Fibroblast of skin of left quadriceps (primary cell): ENCODE measurements around the gene ZFPM1.

Experiments used
- DNase-seq, 2 experiments: peaks; one replicate each; pipeline ENCODE4 v3.0.0-alpha.2; 2013; ENCODE audit warnings: low read depth in 2 of 2

The ZFPM1 gene

DNA sequence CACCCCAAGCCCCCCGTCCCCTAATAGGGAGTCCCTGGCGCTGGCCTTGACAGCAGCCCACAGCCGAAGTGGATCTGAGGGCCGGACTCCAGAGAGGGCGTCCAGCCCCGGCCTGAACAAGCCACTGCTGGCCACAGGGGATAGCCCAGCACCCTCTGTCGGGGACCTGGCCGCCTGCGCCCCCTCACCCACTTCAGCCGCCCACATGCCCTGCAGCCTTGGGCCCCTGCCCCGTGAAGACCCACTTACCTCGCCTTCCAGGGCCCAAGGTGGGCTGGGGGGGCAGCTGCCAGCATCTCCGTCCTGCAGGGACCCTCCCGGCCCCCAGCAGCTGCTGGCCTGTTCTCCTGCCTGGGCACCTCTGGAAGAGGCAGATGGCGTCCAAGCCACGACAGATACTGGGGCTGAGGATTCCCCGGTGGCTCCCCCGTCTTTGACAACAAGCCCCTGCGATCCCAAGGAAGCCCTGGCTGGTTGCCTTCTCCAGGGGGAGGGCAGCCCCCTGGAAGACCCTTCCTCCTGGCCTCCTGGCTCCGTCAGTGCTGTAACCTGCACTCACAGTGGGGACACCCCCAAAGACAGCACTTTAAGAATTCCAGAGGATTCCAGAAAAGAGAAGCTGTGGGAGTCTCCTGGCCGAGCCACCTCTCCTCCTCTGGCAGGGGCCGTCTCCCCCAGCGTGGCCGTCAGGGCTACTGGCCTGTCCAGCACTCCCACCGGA, 19.3 kb upstream of the ZFPM1 start:
- no peak for DNase-seq

DNA sequence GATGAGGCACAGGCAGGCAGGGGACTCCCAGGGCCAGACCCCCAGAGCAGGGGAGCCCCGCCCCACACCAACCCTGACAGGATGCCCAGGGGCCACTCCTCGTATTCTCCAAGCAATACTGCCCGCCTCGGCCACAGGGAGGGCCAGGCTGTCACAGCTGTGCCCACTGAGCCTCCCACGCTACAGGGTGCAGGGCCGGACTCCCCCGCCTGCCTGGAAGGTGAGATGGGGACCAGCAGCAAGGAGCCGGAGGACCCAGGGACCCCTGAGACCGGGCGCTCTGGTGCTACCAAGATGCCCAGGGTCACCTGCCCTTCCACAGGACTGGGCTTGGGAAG, 18.8 kb upstream of the ZFPM1 start:
- DNase-seq = no peak

DNA sequence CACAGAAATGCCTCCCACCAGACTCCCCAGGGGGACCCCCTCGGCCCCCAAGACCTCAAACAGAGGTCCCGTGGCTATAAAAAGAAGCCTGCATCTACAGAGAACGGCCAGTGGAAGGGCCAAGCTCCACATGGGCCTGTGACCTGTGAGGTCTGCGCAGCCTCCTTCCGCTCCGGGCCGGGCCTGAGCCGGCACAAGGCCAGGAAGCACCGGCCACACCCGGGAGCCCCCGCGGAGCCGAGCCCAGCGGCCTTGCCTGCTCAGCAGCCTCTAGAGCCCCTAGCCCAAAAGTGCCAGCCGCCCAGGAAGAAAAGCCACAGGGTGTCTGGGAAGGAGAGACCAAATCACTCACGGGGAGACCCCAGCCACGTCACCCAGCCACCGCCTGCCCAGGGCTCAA, 18.3 kb upstream of the ZFPM1 start:
- DNase-seq = no peak

DNA sequence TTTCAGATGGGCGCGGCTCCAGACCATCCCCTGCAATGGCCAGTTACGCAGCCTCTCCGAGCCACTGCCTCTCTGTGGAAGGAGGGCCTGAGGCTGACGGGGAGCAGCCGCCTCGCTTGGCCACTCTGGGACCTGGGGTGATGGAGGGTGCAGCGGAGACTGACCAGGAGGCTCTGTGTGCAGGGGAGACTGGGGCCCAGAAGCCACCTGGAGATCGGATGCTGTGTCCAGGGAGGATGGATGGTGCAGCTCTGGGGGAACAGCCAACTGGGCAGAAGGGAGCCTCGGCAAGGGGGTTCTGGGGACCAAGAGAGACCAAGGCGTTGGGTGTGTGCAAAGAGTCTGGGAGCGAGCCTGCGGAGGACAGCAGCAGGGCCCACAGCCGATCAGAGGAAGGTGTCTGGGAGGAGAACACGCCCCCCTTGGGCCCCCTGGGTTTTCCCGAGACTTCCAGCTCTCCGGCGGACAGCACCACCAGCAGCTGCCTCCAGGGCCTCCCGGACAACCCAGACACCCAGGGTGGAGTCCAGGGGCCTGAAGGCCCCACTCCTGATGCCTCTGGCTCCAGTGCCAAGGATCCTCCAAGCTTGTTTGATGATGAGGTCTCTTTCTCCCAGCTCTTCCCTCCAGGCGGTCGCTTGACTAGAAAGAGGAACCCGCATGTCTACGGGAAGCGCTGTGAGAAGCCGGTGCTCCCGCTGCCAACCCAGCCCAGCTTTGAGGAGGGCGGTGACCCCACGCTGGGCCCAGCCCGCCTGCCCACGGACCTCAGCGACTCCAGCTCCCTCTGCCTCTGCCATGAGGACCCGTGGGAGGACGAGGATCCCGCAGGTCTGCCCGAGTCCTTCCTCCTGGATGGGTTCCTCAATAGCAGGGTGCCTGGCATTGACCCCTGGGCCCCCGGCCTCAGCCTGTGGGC, 17.4 kb upstream of the ZFPM1 start:
- DNase-seq = no peak

DNA sequence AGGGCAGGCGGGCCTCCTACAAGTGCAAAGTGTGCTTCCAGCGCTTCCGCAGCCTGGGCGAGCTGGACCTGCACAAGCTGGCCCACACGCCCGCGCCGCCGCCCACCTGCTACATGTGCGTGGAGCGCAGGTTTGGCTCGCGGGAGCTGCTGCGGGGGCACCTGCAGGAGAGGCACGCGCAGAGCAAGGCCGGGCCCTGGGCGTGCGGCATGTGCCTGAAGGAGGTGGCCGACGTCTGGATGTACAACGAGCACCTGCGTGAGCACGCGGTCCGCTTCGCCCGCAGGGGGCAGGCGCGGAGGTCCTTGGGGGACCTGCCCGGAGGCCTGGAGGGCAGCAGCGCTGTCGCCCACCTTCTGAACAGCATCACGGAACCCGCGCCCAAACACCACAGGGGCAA, 16.3 kb upstream of the ZFPM1 start:
- DNase-seq = no peak

DNA sequence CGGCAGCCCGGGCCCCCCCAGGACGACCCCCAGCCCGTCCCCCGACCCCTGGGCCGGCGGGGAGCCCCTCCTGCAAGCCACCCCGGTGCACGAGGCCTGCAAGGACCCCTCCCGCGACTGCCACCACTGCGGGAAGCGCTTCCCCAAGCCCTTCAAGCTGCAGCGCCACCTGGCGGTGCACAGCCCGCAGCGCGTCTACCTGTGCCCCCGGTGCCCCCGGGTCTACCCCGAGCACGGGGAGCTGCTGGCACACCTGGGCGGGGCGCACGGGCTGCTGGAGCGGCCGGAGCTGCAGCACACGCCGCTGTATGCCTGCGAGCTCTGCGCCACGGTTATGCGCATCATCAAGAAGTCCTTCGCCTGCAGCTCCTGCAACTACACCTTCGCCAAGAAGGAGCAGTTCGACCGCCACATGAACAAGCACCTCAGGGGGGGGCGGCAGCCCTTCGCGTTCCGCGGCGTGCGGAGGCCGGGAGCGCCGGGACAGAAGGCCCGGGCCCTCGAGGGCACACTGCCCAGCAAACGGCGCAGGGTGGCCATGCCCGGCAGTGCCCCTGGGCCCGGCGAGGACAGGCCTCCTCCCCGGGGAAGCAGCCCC, 15.6 kb upstream of the ZFPM1 start:
- DNase-seq = no peak

DNA sequence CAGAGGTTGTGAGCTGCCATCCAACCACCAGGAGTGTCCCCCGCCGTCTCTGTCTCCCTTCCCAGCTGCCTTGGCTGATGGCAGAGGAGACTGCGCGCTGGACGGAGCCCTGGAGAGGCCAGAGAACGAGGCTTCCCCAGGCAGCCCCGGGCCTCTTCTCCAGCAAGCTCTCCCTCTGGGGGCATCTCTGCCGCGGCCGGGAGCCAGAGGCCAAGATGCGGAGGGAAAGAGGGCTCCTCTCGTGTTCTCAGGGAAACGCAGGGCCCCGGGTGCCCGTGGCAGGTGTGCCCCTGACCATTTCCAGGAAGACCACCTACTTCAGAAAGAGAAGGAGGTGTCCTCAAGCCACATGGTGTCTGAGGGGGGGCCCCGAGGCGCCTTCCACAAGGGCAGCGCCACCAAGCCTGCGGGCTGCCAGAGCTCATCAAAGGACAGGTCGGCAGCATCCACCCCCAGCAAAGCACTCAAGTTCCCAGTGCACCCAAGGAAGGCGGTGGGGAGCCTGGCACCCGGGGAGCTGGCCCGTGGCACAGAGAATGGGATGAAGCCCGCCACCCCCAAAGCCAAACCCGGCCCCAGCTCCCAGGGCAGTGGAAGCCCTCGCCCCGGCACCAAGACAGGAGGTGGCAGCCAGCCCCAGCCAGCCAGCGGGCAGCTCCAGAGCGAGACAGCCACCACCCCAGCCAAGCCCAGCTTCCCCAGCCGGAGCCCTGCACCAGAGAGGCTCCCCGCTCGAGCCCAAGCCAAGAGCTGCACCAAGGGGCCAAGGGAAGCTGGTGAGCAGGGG, 14.8 kb upstream of the ZFPM1 start:
- DNase-seq = no peak

DNA sequence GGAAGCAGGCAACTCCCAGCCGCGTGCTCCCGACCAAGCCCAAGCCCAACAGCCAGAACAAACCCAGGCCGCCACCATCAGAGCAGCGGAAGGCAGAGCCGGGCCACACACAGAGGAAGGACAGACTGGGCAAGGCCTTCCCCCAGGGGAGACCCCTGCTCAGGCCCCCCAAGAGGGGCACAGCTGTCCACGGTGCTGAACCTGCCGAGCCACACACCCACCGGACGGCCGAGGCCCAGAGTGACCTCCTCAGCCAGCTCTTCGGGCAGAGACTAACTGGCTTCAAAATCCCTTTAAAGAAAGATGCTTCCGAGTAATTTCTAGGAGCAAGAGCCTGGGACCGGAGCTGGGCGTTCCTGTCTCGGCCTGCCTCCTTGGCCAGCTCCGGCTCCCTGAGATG, 14.1 kb upstream of the ZFPM1 start:
- no peak for DNase-seq

DNA sequence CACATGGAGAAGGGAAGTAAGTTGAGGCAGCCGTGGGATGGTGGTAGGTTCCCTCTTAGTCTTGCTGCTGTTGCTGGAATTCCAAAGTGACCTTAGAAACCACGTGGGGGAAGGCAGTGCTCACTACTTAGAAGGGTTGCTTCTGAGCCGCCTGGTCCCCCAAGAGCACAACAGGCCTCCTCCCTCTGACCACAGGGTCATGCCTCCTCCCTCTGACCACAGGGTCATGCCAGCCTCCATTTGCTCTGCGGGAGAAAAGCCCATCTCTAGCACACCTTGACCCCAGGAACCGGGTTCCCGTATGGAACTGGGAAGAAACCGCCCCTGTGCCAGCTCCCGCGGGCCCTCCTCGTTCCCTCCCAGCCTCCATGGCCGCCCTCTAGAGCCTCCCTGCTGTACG, 13.4 kb upstream of the ZFPM1 start:
- no peak for DNase-seq

DNA sequence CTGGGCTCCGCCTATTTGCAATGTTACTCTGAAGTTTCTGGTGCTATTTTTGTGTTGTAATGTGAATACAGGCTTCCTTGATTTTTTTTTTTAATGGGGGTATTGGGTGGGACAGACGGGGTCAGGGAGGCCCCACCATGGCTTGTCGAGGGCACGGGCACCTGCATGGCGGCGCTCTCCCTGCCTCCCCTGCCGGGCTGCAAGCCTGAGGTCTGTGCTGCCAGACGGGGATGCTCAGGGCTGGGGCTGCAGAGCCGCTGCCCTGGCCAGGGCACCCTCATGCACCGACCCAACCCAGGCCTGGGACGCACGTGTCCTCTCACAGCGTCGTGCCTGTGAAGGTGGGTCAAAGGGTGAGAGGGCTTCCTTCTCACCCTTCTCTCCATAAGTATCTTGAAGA, 13.0 kb upstream of the ZFPM1 start:
- DNase-seq = no peak

DNA sequence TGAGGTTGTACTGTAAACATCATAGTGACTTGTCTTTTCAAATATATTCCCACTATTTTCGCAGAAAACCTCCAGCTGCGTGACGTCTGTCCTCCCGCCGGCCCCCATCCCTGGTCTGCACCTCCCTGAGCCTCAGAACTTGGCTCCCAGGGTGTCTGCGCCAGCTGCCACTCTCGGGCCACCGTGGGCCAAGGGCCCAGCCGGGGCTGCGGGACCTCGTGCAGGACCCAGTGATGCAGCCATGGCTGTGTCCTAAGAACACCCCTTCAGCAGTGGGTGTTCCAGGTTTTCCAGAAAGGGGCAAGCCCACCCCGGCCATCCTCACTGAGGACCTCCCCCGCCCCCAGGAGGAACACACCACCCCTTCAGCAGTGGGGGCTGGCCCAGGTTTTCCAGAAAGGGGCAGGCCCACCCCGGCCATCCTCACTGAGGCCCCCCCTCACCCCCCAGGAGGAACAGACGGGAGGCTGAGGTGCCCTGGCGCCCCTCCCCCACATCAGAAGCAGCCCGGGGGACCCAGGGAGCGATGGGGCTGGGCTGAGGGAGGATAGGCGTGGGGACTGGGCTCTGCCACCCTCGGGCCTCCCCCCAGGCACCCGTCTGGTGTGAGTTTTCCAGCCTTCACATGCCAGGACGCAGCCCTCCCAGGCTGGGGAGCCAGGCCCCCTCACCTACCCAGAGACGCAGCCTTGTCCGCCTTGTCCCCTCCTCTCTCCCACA, 12.2 kb upstream of the ZFPM1 start:
- no peak for DNase-seq

DNA sequence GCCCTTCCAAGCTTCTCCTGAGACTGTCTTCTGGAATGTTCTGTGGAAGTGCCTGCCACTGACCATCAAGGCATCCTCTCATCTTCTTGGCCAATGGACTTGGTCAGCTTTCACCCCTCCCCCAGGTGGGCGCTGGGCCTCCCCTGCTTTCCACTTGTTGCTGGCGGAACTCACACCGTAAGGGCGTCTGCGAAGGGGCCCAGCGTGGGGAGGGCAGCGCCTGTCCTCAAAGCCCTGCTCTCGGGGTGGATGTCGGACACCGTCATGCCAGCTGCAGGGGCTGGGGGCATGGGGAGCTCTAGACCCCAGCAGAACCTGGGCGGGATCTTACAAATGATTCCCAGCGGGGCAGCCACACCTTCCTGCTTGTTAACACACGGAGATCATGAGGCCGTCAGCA, 11.6 kb upstream of the ZFPM1 start:
- no peak for DNase-seq

DNA sequence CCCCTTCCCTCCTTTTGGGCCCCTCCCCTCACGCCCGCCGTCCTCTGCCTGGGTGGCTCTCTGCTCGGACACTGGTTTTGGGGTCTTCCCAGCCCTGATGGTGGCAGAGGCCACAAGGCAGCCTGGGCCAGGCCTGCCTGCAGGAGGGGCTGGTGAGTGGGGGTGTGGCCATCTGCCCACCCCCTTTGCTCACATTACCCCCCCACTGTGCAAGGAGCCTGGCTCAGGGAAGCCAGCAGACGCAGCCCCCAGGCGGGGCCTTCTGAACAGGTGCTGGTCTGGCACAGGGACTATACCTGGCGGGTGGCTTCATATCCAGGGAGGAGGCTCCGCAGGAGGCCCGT, 10.7 kb upstream of the ZFPM1 start:
- no peak for DNase-seq

DNA sequence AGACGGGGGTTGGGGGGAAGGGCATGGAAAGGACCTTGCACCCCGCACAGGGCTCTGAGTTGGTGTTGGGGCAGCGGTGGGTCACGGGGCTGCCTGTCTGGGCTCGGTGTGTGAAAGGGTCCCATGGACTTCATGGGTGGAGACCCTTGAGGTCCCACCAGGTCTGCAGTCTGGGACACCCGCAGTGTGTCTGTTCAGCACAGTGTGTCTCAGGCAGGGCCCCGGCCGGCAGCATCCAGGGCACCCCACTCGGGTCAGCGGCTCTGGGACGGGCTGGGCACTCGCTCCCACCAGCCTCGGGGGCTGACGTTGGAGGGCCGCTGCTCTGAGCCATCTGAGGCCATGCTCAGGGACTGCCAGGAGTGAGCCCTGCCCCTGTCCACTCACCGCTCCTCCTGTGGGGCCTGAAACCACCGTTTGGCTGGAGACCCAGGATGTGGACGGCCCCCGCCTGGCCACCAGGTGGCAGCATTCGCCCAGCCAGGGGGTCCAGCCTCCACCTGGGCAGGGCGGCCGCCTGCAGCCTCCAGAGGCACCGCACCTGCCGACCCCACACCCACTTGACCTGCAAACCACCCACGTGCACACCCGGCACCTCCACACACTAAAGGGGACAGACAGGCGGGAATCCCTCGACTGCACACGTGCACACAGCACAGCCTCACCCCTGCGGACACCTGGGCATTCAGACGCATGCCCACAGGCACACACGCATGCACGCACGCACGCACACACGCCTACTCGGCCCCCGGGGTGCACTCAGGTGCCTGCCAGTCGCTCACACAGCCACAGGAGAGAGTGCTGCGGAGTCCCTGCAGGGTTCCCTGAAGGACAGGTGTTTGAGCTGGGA, 10.1 kb upstream of the ZFPM1 start:
- no peak for DNase-seq

DNA sequence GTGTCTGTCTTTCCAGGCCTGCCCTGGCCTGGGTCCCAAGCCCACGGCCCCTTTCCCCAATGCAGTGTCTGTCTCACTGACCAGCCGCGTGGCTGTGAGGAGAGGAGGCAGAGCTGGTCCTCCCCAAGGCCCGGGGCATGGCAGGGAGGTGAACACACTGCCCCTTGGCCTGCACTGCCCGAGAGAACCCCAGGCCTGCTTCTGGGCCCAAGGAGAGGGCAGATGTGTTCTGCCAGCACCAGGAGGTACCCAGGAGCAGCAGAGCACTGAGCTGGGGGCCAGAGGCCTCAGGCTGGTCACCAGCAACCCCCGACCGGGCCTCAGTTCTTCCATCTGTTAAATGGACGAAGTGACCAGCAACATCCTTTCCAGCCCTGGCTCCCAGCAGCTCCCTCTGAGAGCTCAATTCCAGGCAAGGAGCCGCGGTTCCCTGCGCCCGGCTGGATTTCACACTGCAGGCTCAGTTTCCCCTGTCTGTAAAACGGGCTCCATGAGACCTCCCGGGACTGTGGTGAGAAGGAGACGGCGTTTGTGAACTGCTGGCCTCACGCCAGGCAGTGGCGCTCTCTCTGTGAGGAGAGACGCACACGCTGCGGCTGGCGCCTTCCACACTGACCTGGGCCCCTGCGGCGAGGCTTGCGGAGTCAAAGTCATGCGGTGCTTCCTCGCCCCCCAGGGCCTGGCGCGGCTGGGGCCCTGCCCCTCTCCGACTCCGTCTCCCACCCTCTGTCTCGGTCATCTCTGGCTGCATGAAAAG, 8.1 kb upstream of the ZFPM1 start:
- DNase-seq = no peak

DNA sequence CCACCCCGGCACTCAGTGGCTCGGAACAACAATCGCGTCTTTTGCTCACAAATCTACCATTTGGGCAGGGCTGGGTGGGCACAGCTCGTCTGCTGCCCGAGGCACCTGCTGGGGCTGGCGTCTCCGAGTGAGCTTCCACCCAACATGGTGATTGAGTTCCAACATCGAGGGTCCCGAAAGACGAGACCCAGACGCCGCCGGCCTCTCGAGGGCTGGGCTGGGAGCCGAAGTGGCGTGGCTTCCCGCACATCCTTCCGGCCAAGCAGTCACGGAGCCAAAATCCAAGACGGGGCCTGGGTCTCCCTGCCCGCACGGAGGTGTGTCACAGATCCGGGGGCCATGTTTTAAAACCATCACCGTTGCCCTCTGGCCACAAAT, 7.5 kb upstream of the ZFPM1 start:
- no peak for DNase-seq

DNA sequence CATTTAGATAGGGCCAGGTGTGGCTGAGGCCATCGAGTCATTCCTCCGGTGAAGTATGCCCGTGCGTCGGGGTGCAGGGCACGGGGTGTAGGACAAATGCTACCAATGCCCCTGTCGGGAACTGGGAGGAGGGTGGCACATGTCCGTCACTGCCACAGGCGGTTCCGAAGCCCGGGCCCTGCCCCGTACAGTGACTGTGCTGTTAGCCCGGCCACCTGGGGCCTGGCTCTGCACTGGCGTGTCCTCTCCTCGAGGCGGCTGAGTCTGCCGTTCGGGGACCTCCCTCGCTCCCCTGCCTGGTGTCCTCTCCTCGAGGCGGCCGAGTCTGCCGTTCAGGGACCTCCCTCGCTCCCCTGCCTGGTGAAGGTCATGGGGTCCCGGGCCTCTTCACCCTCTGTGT, 7.0 kb upstream of the ZFPM1 start:
- DNase-seq = no peak

DNA sequence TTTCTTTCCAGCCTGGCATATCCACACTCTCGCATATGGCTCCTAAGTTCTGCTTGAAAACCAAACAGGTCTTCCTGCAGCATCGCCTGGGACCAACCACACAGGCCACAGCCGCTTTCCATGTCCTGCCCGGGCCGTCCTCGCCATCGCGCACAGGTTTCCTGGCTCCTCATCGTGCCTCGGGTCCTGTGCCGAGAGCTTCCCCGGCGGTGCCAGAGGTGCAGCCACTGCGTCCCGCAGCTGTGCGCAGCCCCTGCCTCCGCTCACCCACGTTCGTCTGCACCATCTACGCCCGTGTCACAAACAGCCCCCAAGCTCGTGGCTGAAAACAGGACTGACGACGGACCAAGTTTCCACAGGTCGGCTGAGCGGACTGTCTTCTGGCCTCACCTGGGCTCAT, 6.3 kb upstream of the ZFPM1 start:
- no peak for DNase-seq

DNA sequence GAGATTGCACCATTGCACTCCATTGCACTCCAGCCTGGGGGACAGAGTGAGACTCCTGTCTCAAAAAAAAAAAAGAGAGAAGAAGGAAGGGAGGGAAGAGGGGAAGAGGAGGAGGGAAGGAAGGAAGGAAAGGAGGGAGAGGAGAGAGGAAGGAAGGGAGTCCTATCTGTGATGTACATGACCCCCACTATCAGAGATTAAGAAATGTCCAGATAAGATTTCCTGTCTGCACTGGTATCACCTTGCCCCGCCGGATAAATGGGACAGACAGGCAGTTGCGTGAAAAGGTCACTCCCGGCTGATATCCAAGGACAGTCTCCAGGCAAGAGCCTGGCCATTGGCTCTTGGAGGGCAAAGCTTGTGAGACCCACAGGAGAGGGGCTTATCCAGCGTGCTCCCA, 5.2 kb upstream of the ZFPM1 start:
- DNase-seq = no peak
